Suppressor macrophage treated with lipopolysaccharide for 4 hours (primary cell): ENCODE results near the gene KATNAL1.

Source experiments
- DNase-seq: peaks from one replicate; pipeline ENCODE4 v3.0.0-alpha.2; 2020

KATNAL1 gene

GRCh38 chr13:30204564-30204963 lies 102.8 kb downstream of the KATNAL1 start:
- DNase-seq = no peak

- DNase-seq = no peak
Observed at GRCh38 chr13:30196025-30196424, 111.3 kb downstream of the KATNAL1 start.

GRCh38 chr13:30194906-30195305 lies 112.4 kb downstream of the KATNAL1 start:
- DNase-seq = no peak

- no peak for DNase-seq
Observed at GRCh38 chr13:30193279-30194234, 113.8 kb downstream of the KATNAL1 start.

- DNase-seq = no peak
Observed at GRCh38 chr13:30192320-30193093, 114.8 kb downstream of the KATNAL1 start.

- peak; percentile 9 for DNase-seq
Observed at GRCh38 chr13:30191491-30192100, 115.8 kb downstream of the KATNAL1 start.

GRCh38 chr13:30186634-30187415 lies 120.5 kb downstream of the KATNAL1 start:
- no peak for DNase-seq

GRCh38 chr13:30181888-30182651 lies 125.3 kb downstream of the KATNAL1 start:
- no peak for DNase-seq

- no peak for DNase-seq
Observed at GRCh38 chr13:30179597-30180276, 127.6 kb downstream of the KATNAL1 start.

- DNase-seq = no peak
Observed at GRCh38 chr13:30178976-30179375, 128.4 kb downstream of the KATNAL1 start.

- no peak for DNase-seq
Observed at GRCh38 chr13:30175166-30175565, 132.2 kb downstream of the KATNAL1 start.

- DNase-seq = peak; percentile 16
Observed at GRCh38 chr13:30174250-30174649, 133.1 kb downstream of the KATNAL1 start.

GRCh38 chr13:30173303-30173610 lies 134.1 kb downstream of the KATNAL1 start:
- DNase-seq = no peak

GRCh38 chr13:30172593-30173302 lies 134.6 kb downstream of the KATNAL1 start:
- DNase-seq = peak; percentile 55

GRCh38 chr13:30170569-30170968 lies 136.8 kb downstream of the KATNAL1 start:
- no peak for DNase-seq

GRCh38 chr13:30169442-30169841 lies 137.9 kb downstream of the KATNAL1 start:
- no peak for DNase-seq

GRCh38 chr13:30165796-30166195 lies 141.6 kb downstream of the KATNAL1 start:
- DNase-seq = no peak

GRCh38 chr13:30165071-30165470 lies 142.3 kb downstream of the KATNAL1 start:
- DNase-seq = no peak

- no peak for DNase-seq
Observed at GRCh38 chr13:30164146-30164545, 143.2 kb downstream of the KATNAL1 start.

GRCh38 chr13:30163441-30163840 lies 143.9 kb downstream of the KATNAL1 start:
- peak; percentile 20 for DNase-seq

- peak; percentile 76 for DNase-seq
Observed at GRCh38 chr13:30159446-30159839, 147.9 kb downstream of the KATNAL1 start.
